ENCODE data around the gene GALNT15.

GALNT15 gene

DNA sequence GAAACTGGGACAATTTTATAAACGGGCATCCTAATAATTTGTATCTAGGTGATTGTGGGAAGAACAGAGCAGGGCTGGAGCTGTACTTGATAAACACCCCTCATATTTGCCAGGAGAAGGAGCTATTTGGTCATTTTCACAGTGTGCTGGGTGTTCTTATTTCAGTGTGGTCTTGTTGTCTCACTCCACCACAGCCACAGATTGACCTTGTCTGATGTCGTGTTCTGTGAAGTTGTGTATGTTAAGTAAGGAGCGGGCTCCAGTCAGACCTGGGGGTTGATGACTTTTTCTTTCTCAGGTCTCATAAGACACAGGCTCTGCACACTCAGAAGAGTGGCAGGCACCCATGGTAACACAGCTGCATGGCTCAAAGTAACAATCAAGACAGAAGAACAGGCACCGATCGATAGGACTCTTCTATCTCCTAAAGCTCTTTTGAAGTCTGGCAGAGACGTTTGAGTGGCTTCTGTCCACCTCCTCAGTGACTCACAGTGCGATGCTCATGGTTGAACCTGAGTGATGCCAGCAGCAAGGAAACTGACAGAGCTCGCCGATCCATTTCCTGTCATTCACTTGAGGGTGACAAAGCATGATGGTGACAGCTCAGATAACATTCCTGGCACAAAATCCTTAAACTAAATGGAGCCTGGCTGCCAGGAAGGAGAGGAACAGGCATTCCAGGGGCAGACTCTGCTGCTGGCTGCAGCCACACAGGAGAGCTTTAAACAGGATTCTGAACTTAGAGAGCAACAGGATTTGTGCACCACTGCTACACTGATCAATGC lies 69.4 kb downstream of the GALNT15 start:
- H3K4me3 ChIP-seq (replicated peaks in 1 of 2; ENCODE audit: low read depth in 2 of 2, low read length in 2 of 2) = no peak overlapping the region
- TF ChIP-seq, protein P1, sequence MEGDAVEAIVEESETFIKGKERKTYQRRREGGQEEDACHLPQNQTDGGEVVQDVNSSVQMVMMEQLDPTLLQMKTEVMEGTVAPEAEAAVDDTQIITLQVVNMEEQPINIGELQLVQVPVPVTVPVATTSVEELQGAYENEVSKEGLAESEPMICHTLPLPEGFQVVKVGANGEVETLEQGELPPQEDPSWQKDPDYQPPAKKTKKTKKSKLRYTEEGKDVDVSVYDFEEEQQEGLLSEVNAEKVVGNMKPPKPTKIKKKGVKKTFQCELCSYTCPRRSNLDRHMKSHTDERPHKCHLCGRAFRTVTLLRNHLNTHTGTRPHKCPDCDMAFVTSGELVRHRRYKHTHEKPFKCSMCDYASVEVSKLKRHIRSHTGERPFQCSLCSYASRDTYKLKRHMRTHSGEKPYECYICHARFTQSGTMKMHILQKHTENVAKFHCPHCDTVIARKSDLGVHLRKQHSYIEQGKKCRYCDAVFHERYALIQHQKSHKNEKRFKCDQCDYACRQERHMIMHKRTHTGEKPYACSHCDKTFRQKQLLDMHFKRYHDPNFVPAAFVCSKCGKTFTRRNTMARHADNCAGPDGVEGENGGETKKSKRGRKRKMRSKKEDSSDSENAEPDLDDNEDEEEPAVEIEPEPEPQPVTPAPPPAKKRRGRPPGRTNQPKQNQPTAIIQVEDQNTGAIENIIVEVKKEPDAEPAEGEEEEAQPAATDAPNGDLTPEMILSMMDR (IDR thresholded peaks at IDR 0.05; ENCODE audit: low read depth, low read length) = no peak
- DNase-seq (ENCODE audit: low read depth in 2 of 2) = peak; percentile 28 to 58

- DNase-seq (ENCODE audit: low read depth in 2 of 2) = no peak
- TF ChIP-seq, protein P1 (IDR thresholded peaks at IDR 0.05; ENCODE audit: low read depth, low read length) = no peak
- no peak overlapping the region for H3K4me3 ChIP-seq (replicated peaks in 1 of 2; ENCODE audit: low read depth in 2 of 2, low read length in 2 of 2)
Observed at GRCh38 chr3:16245609-16246008, 71.1 kb downstream of the GALNT15 start.

- H3K4me3 ChIP-seq (replicated peaks in 1 of 2; ENCODE audit: low read depth in 2 of 2, low read length in 2 of 2) = no peak overlapping the region
- DNase-seq (ENCODE audit: low read depth in 2 of 2) = peak; percentile 90 to 91
- TF ChIP-seq, protein P1 (IDR thresholded peaks at IDR 0.05; ENCODE audit: low read depth, low read length) = peak; percentile 90
Observed at GRCh38 chr3:16247282-16248061, 73.0 kb downstream of the GALNT15 start.

DNA sequence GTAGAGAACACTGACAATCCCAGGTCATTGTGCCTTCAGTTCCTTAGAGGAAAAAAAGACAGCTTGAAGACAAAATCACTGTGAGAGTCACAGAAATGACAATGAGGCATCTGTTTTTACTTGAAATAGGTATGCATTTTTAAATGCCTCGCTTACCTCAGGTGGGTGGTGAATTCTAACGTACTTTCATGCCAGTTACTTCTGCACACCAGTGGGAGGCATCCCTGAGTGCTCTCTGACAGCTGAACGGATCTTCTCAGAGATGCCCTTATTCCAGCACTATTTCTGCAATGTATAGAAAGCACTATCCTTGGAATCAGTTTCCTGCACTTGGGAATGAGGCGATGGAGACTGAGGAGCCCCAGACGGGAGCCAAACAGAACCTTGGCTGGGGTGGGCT lies 74.1 kb downstream of the GALNT15 start:
- DNase-seq (ENCODE audit: low read depth in 2 of 2) = no peak
- TF ChIP-seq, protein P1 (IDR thresholded peaks at IDR 0.05; ENCODE audit: low read depth, low read length) = no peak
- H3K4me3 ChIP-seq (replicated peaks in 1 of 2; ENCODE audit: low read depth in 2 of 2, low read length in 2 of 2) = no peak overlapping the region

- no peak overlapping the region for H3K4me3 ChIP-seq (replicated peaks in 1 of 2; ENCODE audit: low read depth in 2 of 2, low read length in 2 of 2)
- DNase-seq (ENCODE audit: low read depth in 2 of 2) = peak; percentile 48 to 67
- TF ChIP-seq, protein P1 (IDR thresholded peaks at IDR 0.05; ENCODE audit: low read depth, low read length) = peak; percentile 68
Observed at GRCh38 chr3:16249336-16249735, 74.9 kb downstream of the GALNT15 start.

DNA sequence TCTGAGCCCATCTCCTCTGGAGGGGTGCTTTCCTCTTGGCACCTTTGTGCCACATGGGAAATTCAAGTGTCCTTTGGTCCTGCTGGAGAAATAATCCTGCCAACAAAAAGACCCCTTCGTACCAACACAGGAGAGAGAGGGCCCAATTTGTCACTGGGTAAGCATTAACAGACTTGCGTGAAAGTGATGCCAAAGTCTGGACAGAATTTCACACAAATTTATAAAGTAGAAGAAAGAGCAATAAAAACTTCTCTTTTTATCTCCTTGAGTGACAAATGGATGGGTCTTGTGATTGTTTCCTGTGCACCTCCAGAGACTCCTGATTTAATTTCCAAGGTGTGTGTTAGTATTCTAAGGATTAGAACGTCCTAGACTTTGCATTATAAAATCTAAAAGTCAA lies 75.4 kb downstream of the GALNT15 start:
- no peak overlapping the region for H3K4me3 ChIP-seq (replicated peaks in 1 of 2; ENCODE audit: low read depth in 2 of 2, low read length in 2 of 2)
- DNase-seq (ENCODE audit: low read depth in 2 of 2) = no peak
- TF ChIP-seq, protein P1 (IDR thresholded peaks at IDR 0.05; ENCODE audit: low read depth, low read length) = no peak

Measured in cardiac fibroblast (primary cell).